Vagina (tissue), 2 donors: ENCODE results near the gene ANKRD11. TPM values are rescaled to one million over a fixed set of nuclear protein-coding genes. Genes with fewer than 3 reads are reported as not detected.
"Not testable (repeated sequence)": the region's sequence is repeated elsewhere in the genome, so short reads cannot be mapped to it uniquely, and the experiment has no call there.

Experiments
- DNase-seq, 2 donors: peaks; one replicate each; pipeline ENCODE4 v3.0.0-alpha.2; 2017; ENCODE audit errors: extremely low spot score in 2 of 2
- H3K27ac ChIP-seq: fragments of 200-600 bp; sonication (generic); one replicate; pipeline ENCODE4 v1.5.1; 2019
- H3K27me3 ChIP-seq: fragments of 200-600 bp; sonication (generic); one replicate; pipeline ENCODE4 v1.5.1; 2019
- H3K36me3 ChIP-seq, 2 donors: fragments of 200-600 bp; sonication (generic); one replicate each; pipeline ENCODE4 v1.5.1; 2017 to 2019
- H3K4me1 ChIP-seq: fragments of 200-600 bp; sonication (generic); one replicate; pipeline ENCODE4 v1.5.1; 2019
- H3K4me3 ChIP-seq, 2 donors: fragments of 200-600 bp; sonication (generic); 1 replicate in 1 of 2; 2 replicates in 1 of 2; pipeline ENCODE4 v1.5.1; 2016 to 2019
- H3K9me3 ChIP-seq: fragments of 200-600 bp; sonication (generic); one replicate; pipeline ENCODE4 v1.5.1; 2019
- CTCF ChIP-seq, 3 experiments: fragments of 450-650 bp in 2 of 3; fragments of 200-600 bp in 1 of 3; sonication (generic) in 1 of 3; IDR thresholded peaks; one replicate each; pipeline ENCODE4 v1.5.1; 2017 to 2019; ENCODE audit warnings: antibody characterized with exemption in 3 of 3, mild to moderate bottlenecking in 2 of 3, moderate library complexity in 2 of 3
- POLR2A ChIP-seq, 2 donors: fragments of 450-650 bp; IDR thresholded peaks; one replicate each; pipeline ENCODE4 v1.6.1; 2017; ENCODE audit warnings: antibody characterized with exemption in 2 of 2, mild to moderate bottlenecking in 2 of 2, moderate library complexity in 2 of 2
- POLR2AphosphoS5 ChIP-seq, 2 donors: sonication (generic); formaldehyde crosslinking; IDR thresholded peaks; one replicate each; pipeline ENCODE4 v1.9.0; 2017; ENCODE audit warnings: antibody characterized with exemption in 2 of 2, mild to moderate bottlenecking in 2 of 2, low read depth in 1 of 2; ENCODE audit not compliant: insufficient read depth in 1 of 2
- intact Hi-C: fragments of 100-400 bp; cut with DNase I; formaldehyde crosslinking; loops from one replicate; pipeline ENCODE4 v1.15.1; 2023
- total RNA-seq: library from RNA; depleted of rRNA; stranded (reverse); fragments of >200 nt; gene quantifications from one replicate; pipeline ENCODE4 v1.2.3, GENCODE V29; 2016

Gene ANKRD11
- total RNA-seq, 1 donor from 2014 or later, result 135 TPM

GRCh38 chr16:89304181-89304851 is 186.0 kb downstream of the ANKRD11 start:
- H3K9me3 ChIP-seq, result no peaks in the 10 kb centered on the region
- H3K4me3 ChIP-seq, result no peak overlapping the region
- TF ChIP-seq POLR2A (IDR thresholded peaks at IDR 0.05) (no peak), CTCF (IDR thresholded peaks at IDR 0.05) (no peak), POLR2AphosphoS5 (IDR thresholded peaks at IDR 0.05; ENCODE audit: insufficient read depth in 1 of 2, low read depth in 1 of 2) (no peak)
- intact Hi-C loops, result no loop called here
- DNase-seq, result no peak
- H3K27ac ChIP-seq, result no peak overlapping the region
- H3K4me1 ChIP-seq, result peaks cover 48% of the 10 kb centered on the region
- H3K27me3 ChIP-seq, result no peaks in the 10 kb centered on the region
- peaks cover 0 to 22% of the 10 kb centered on the region in 2 donors for H3K36me3 ChIP-seq

GRCh38 chr16:89303617-89304016 is 186.7 kb downstream of the ANKRD11 start:
- TF ChIP-seq POLR2A (IDR thresholded peaks at IDR 0.05), result no peak
- TF ChIP-seq CTCF (IDR thresholded peaks at IDR 0.05), result no peak
- no peak for TF ChIP-seq POLR2AphosphoS5 (IDR thresholded peaks at IDR 0.05; ENCODE audit: insufficient read depth in 1 of 2, low read depth in 1 of 2)
- no peak for DNase-seq
- Histone ChIP-seq H3K4me3 (no peak overlapping the region), H3K27me3 (no peaks in the 10 kb centered on the region), H3K4me1 (peaks cover 43% of the 10 kb centered on the region), H3K36me3 (peaks cover 0 to 22% of the 10 kb centered on the region in 2 donors), H3K27ac (peak overlapping the region; percentile 84), H3K9me3 (no peaks in the 10 kb centered on the region)
- intact Hi-C loops, result no loop called here

- H3K27ac ChIP-seq, result peak overlapping the region; percentile 84
- H3K4me1 ChIP-seq, result peaks cover 53% of the 10 kb centered on the region
- H3K9me3 ChIP-seq, result no peaks in the 10 kb centered on the region
- TF ChIP-seq CTCF (IDR thresholded peaks at IDR 0.05) (no peak), POLR2AphosphoS5 (IDR thresholded peaks at IDR 0.05; ENCODE audit: insufficient read depth in 1 of 2, low read depth in 1 of 2) (no peak), POLR2A (IDR thresholded peaks at IDR 0.05) (no peak)
- intact Hi-C loops, result no loop called here
- no peak for DNase-seq
- H3K36me3 ChIP-seq, result peaks cover 0 to 22% of the 10 kb centered on the region in 2 donors
- no peak overlapping the region for H3K4me3 ChIP-seq
- H3K27me3 ChIP-seq, result no peaks in the 10 kb centered on the region
Observed at GRCh38 chr16:89300976-89301360, 189.4 kb downstream of the ANKRD11 start.

- peaks cover 55% of the 10 kb centered on the region for H3K4me1 ChIP-seq
Observed at GRCh38 chr16:89300311-89300975, 189.9 kb downstream of the ANKRD11 start.

GRCh38 chr16:89299357-89300111 is 190.8 kb downstream of the ANKRD11 start:
- H3K4me3 ChIP-seq, H3K27me3 ChIP-seq, DNase-seq, H3K9me3 ChIP-seq, intact Hi-C loops: not testable (repeated sequence)
- Histone ChIP-seq H3K27ac (peak overlapping the region; percentile 84), H3K4me1 (peaks cover 64% of the 10 kb centered on the region), H3K36me3 (peaks cover 0 to 16% of the 10 kb centered on the region in 2 donors)

More at GRCh38 chr16:89300311-89300975, 189.9 kb downstream of the ANKRD11 start:
- no peaks in the 10 kb centered on the region for H3K9me3 ChIP-seq
- TF ChIP-seq POLR2A (IDR thresholded peaks at IDR 0.05) (no peak), POLR2AphosphoS5 (IDR thresholded peaks at IDR 0.05; ENCODE audit: insufficient read depth in 1 of 2, low read depth in 1 of 2) (peak; percentile 8 to 54), CTCF (IDR thresholded peaks at IDR 0.05) (no peak)
- H3K4me3 ChIP-seq, result no peak overlapping the region
- DNase-seq, result no peak
- peak overlapping the region; percentile 84 for H3K27ac ChIP-seq
- intact Hi-C loops, result no loop called here
- no peaks in the 10 kb centered on the region for H3K27me3 ChIP-seq
- H3K36me3 ChIP-seq, result peaks cover 0 to 22% of the 10 kb centered on the region in 2 donors
